K562 (cell line): ENCODE results near the gene STOX1.

ENCODE experiments used
- CBFB ChIP-seq: sonication (generic); formaldehyde crosslinking; IDR thresholded peaks from 2 replicates; pipeline ENCODE4 v1.4.0; 2020; ENCODE audit warnings: mild to moderate bottlenecking, missing genetic modification reagents
- ERF ChIP-seq: fragments of 450-650 bp; formaldehyde crosslinking; IDR thresholded peaks from 2 replicates; pipeline ENCODE4 v1.4.0; 2020; ENCODE audit warnings: mild to moderate bottlenecking, mixed read lengths
- ETS2 ChIP-seq: IDR thresholded peaks from 2 replicates; pipeline ENCODE4 v1.6.1; 2016; ENCODE audit warnings: borderline replicate concordance, missing genetic modification characterization, mild to moderate bottlenecking, moderate library complexity, missing compliant biosample characterization; ENCODE audit not compliant: poor library complexity, severe bottlenecking
- JUN ChIP-seq, 2 experiments: sonication (generic) in 1 of 2; formaldehyde crosslinking in 1 of 2; IDR thresholded peaks; 2 replicates each; pipeline versions ENCODE4 v1.6.1 to v1.8.0; 2012 to 2022; ENCODE audit warnings: borderline replicate concordance in 2 of 2, mild to moderate bottlenecking in 2 of 2, improper control_type of control experiment in 1 of 2, low read depth in 1 of 2, low read length in 1 of 2, missing genetic modification reagents in 1 of 2
- JUND ChIP-seq, 2 experiments: IDR thresholded peaks; 2 replicates in 1 of 2; 3 replicates in 1 of 2; pipeline ENCODE4 v1.6.1; 2011; ENCODE audit warnings: borderline replicate concordance in 2 of 2, low read depth in 2 of 2, low read length in 2 of 2, improper control_type of control experiment in 1 of 2, missing biosample characterization in 1 of 2, missing genetic modification characterization in 1 of 2, missing genetic modification reagents in 1 of 2
- MAZ ChIP-seq, 2 experiments: fragments of 450-650 bp in 1 of 2; sonication (generic) in 1 of 2; formaldehyde crosslinking; IDR thresholded peaks in 1 of 2; conservative IDR thresholded peaks in 1 of 2; 2 replicates each; pipeline versions ENCODE4 v1.4.0 to v1.5.0; 2020; ENCODE audit warnings: mild to moderate bottlenecking in 1 of 2, missing genetic modification reagents in 1 of 2
- NR3C1 ChIP-seq: sonication (generic); formaldehyde crosslinking; IDR thresholded peaks from 2 replicates; pipeline ENCODE4 v1.8.1; 2022; ENCODE audit warnings: missing genetic modification reagents
- SMARCC2 ChIP-seq: fragments of 450-650 bp; IDR thresholded peaks from 2 replicates; pipeline ENCODE4 v1.6.1; 2017; ENCODE audit warnings: antibody characterized with exemption, moderate library complexity, mild to moderate bottlenecking, low read depth
- TAF1 ChIP-seq: IDR thresholded peaks from 2 replicates; pipeline ENCODE4 v1.6.1; 2011; ENCODE audit warnings: mild to moderate bottlenecking, low read length, moderate library complexity; ENCODE audit not compliant: insufficient read depth, control insufficient read depth, severe bottlenecking; ENCODE audit errors: extremely low read depth
- TF ChIP-seq, protein P1 (sequence below): sonication (generic); formaldehyde crosslinking; IDR thresholded peaks from 2 replicates; pipeline ENCODE4 v1.8.1; 2023; ENCODE audit warnings: mild to moderate bottlenecking, missing genetic modification reagents
- TF ChIP-seq, protein P2 (sequence below), 3 experiments: IDR thresholded peaks in 2 of 3; conservative IDR thresholded peaks in 1 of 3; 2 replicates each; pipeline ENCODE4 v1.5.1; 2011 to 2012; ENCODE audit warnings: low read length in 3 of 3, mild to moderate bottlenecking in 3 of 3, control low read depth in 2 of 3, improper control_type of control experiment in 1 of 3, inconsistent platforms in 1 of 3, low read depth in 1 of 3, mixed read lengths in 1 of 3, moderate library complexity in 1 of 3; ENCODE audit not compliant: insufficient read depth in 2 of 3
- TF ChIP-seq, protein P3 (sequence below): IDR thresholded peaks from 2 replicates; pipeline ENCODE4 v1.6.1; 2011; ENCODE audit warnings: borderline replicate concordance, low read depth, mild to moderate bottlenecking, moderate library complexity, low read length; ENCODE audit not compliant: insufficient read depth, poor library complexity, severe bottlenecking

DNA sequence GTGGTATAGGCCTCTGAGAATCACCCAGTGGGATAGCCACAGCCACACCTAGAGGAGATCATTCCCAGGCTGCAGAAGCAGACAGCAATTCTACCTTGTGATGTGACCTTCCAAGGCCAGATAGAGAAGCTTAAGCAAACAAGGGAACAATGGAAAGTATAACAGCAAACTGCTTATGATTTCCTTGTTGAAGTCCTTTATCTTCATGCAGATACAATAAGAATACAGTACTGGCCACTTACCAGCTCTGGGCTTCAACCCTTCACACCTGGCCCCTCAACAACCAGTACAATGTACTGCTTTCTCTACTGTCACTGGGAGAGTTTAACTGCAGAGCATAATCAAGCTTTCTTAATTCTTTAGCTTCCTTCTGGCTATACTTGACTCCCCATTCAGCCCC, 51.2 kb downstream of the STOX1 start:
- TF ChIP-seq SMARCC2 (no peak), MAZ (CRISPR knock-in tag; conservative IDR thresholded peaks at IDR 0.05 in 1 of 2, IDR thresholded peaks at IDR 0.05 in 1 of 2) (no peak), NR3C1 (no peak), ETS2 (tag) (no peak), TAF1 (no peak), CBFB (CRISPR knock-in tag) (no peak), JUND (IDR thresholded peaks at IDR 0.05; ENCODE audit: borderline replicate concordance, low read depth, low read length) (no peak), JUND (tag; IDR thresholded peaks at IDR 0.05; ENCODE audit: borderline replicate concordance, low read depth, low read length) (no peak), JUN (IDR thresholded peaks at IDR 0.05; ENCODE audit: borderline replicate concordance, low read depth, low read length) (no peak), JUN (CRISPR knock-in tag; IDR thresholded peaks at IDR 0.05; ENCODE audit: borderline replicate concordance) (no peak), ERF (CRISPR knock-in tag) (no peak)
- TF ChIP-seq, protein P1, sequence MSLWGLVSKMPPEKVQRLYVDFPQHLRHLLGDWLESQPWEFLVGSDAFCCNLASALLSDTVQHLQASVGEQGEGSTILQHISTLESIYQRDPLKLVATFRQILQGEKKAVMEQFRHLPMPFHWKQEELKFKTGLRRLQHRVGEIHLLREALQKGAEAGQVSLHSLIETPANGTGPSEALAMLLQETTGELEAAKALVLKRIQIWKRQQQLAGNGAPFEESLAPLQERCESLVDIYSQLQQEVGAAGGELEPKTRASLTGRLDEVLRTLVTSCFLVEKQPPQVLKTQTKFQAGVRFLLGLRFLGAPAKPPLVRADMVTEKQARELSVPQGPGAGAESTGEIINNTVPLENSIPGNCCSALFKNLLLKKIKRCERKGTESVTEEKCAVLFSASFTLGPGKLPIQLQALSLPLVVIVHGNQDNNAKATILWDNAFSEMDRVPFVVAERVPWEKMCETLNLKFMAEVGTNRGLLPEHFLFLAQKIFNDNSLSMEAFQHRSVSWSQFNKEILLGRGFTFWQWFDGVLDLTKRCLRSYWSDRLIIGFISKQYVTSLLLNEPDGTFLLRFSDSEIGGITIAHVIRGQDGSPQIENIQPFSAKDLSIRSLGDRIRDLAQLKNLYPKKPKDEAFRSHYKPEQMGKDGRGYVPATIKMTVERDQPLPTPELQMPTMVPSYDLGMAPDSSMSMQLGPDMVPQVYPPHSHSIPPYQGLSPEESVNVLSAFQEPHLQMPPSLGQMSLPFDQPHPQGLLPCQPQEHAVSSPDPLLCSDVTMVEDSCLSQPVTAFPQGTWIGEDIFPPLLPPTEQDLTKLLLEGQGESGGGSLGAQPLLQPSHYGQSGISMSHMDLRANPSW (CRISPR knock-in tag), result no peak
- TF ChIP-seq, protein P2, sequence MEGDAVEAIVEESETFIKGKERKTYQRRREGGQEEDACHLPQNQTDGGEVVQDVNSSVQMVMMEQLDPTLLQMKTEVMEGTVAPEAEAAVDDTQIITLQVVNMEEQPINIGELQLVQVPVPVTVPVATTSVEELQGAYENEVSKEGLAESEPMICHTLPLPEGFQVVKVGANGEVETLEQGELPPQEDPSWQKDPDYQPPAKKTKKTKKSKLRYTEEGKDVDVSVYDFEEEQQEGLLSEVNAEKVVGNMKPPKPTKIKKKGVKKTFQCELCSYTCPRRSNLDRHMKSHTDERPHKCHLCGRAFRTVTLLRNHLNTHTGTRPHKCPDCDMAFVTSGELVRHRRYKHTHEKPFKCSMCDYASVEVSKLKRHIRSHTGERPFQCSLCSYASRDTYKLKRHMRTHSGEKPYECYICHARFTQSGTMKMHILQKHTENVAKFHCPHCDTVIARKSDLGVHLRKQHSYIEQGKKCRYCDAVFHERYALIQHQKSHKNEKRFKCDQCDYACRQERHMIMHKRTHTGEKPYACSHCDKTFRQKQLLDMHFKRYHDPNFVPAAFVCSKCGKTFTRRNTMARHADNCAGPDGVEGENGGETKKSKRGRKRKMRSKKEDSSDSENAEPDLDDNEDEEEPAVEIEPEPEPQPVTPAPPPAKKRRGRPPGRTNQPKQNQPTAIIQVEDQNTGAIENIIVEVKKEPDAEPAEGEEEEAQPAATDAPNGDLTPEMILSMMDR (IDR thresholded peaks at IDR 0.05 in 2 of 3, conservative IDR thresholded peaks at IDR 0.05 in 1 of 3; ENCODE audit: insufficient read depth in 2 of 3, low read depth in 1 of 3, low read length in 3 of 3), result no peak
- TF ChIP-seq, protein P3, sequence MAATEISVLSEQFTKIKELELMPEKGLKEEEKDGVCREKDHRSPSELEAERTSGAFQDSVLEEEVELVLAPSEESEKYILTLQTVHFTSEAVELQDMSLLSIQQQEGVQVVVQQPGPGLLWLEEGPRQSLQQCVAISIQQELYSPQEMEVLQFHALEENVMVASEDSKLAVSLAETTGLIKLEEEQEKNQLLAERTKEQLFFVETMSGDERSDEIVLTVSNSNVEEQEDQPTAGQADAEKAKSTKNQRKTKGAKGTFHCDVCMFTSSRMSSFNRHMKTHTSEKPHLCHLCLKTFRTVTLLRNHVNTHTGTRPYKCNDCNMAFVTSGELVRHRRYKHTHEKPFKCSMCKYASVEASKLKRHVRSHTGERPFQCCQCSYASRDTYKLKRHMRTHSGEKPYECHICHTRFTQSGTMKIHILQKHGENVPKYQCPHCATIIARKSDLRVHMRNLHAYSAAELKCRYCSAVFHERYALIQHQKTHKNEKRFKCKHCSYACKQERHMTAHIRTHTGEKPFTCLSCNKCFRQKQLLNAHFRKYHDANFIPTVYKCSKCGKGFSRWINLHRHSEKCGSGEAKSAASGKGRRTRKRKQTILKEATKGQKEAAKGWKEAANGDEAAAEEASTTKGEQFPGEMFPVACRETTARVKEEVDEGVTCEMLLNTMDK, result no peak
